HG03196 (cell line): ENCODE results near the gene ZSCAN18.
"Not testable (repeated sequence)": the region's sequence is repeated elsewhere in the genome, so short reads cannot be mapped to it uniquely, and the experiment has no call there.

ENCODE experiments used
- ATAC-seq: cut with Tn5 transposase; IDR thresholded peaks from one replicate; pipeline ENCODE4 v1.9.1; 2021; ENCODE audit not compliant: unreplicated experiment

Gene ZSCAN18, protein sequence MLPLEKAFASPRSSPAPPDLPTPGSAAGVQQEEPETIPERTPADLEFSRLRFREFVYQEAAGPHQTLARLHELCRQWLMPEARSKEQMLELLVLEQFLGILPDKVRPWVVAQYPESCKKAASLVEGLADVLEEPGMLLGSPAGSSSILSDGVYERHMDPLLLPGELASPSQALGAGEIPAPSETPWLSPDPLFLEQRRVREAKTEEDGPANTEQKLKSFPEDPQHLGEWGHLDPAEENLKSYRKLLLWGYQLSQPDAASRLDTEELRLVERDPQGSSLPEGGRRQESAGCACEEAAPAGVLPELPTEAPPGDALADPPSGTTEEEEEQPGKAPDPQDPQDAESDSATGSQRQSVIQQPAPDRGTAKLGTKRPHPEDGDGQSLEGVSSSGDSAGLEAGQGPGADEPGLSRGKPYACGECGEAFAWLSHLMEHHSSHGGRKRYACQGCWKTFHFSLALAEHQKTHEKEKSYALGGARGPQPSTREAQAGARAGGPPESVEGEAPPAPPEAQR

DNA sequence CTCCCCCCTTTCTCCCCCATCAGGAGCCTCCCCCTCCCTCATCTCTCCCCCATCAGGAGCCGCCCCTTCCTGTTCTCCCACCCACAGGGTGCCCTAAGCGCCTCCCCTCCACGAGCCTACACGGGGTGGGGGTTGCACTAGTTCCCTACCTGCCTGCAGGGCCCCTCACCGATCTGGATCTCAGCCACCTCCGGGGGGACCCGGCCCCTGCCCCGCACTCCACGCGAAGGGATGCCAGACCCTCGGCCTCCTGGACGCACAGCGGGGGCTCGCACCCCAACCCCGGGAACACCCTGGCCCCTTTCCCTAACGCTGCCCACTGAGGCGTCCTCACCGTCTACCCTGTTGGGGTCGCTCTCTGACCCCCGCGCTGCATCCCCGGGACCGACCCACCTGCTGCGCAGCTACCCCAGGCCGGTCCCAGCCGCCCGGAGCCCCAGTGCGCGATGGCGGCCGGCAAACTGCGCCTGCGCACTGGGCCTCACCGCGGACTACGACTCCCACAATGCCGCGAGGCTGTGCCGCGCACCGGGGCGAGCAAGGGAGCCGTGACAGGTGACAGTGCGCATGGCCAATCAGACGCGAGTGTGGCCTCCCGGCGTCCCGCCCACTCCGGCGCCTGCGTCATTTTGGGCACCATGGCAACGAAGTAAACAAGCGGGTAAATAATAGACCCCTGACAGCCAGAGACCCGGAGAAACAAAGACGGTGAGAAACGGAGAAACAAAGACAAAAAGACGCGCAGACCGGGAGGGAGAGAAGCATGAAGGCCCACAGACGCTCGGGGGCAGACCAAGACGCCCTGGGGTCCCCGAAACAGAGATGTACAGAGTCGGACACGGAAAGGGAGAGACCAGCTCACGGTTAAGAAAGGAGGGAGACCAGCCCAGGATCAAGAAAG lies at the start of gene ZSCAN18:
TSS of gene ZSCAN18 (minus strand) at position 451 of the 901 bp plus-strand sequence. CDS start 7,964 bp downstream, outside the sequence.
- ATAC-seq, result no peak

GRCh38 chr19:58147475-58147874 lies 49.4 kb upstream of the ZSCAN18 start:
- ATAC-seq, result not testable (repeated sequence)

GRCh38 chr19:58145849-58146248 lies 47.8 kb upstream of the ZSCAN18 start:
- no peak for ATAC-seq

DNA sequence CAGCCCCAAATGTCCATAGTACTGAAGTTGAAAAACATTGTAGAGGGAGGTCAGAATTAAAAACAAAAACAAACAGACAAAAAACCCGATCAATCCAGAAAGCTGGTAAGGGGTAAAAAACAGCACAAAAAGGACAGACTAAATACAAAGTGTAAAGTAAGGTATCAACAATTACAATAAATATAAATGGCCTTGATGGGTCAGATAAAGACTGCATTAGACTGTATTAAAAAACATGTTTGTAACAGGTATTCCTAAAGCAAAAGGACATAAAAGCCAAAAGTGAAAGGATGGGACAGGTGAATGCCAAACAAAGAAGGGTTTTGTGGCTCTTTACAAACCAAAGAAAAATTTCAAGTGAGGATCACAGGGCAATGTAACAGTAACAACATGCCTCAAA lies 36.2 kb upstream of the ZSCAN18 start:
- ATAC-seq, result no peak

- no peak for ATAC-seq
Observed at GRCh38 chr19:58129284-58129683, 31.3 kb upstream of the ZSCAN18 start.

DNA sequence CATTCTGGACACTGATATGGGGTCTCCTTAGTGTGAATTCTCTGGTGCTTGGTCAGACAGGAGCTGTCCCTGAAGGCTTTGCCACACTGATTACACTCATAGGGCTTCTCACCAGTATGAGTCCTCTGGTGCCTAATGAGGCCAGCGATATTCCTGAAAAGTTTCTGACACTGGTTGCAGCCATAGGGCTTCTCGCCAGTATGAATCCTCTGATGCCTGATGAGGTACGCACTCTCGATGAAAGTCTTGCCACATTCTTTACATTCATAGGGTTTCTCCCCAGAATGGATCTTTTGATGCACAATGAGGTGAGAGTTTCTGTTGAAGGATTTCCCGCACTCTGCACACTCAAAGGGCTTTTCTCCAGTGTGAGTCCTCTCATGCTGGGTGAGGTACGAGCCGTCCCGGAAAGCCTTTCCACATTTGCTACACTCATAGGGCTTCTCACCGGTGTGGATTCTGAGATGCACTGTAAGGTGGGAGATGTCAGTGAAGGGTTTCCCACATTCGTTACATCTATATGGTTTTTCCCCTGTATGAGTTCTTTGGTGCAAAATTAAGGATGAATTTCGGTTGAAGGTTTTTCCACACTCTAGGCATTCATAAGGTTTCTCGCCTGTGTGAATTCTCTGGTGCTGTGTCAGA lies 30.1 kb upstream of the ZSCAN18 start:
- no peak for ATAC-seq

- no peak for ATAC-seq
Observed at GRCh38 chr19:58123354-58123753, 25.3 kb upstream of the ZSCAN18 start.

GRCh38 chr19:58118979-58119733 lies 21.1 kb upstream of the ZSCAN18 start:
- ATAC-seq, result no peak

- no peak for ATAC-seq
Observed at GRCh38 chr19:58117841-58118575, 20.0 kb upstream of the ZSCAN18 start.

- no peak for ATAC-seq
Observed at GRCh38 chr19:58108546-58108817, 10.5 kb upstream of the ZSCAN18 start.

DNA sequence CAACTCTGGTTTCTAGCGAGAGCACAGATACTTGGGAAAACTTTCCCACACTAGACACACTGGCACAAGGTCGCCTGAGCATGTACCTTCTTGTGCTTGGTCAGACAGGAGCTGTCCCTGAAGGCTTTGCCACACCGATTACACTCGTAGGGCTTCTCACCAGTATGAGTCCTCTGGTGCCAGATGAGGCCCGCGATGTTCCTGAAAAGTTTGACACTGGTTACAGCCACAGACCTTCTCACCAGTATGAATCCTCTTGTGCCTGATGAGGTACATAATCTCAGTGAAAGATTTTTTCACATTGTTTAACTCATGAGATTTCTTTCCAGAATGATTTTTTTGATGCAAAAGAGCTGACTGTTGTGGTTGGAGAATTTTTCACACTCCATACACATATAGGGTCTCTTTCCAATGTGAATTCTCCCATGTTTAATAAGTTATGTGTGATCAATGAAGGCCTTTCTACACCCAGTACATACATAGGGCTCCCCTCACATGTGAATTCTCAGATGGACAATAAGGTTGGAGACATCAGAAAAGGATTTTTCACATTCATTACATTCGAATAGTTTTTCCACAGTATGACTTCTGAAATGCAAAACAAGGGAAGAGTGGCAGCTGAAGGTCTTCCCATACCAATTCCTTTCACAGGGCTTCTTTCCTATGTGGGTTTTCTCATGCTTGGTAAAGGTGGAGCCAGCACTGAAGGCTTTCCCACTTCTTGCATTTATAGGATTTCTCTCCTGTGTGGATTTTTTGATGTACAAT lies 9.9 kb upstream of the ZSCAN18 start:
- ATAC-seq, result no peak

DNA sequence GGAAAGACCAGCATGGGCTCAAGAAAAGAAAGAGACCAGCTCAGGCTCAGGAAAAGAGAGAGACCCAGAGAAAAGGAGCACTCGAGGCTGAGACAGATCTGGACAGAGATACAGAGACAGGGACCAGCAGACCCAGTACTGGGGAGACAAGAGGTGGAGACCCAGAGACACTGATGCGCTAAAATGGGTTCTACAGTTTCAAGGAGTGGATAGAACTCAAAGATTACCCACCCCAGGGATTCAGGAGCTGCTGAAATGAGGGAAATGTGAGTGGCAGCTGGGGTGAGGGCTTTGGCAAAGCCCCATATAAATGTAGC lies 609 bp upstream of the ZSCAN18 start:
- ATAC-seq, result no peak

DNA sequence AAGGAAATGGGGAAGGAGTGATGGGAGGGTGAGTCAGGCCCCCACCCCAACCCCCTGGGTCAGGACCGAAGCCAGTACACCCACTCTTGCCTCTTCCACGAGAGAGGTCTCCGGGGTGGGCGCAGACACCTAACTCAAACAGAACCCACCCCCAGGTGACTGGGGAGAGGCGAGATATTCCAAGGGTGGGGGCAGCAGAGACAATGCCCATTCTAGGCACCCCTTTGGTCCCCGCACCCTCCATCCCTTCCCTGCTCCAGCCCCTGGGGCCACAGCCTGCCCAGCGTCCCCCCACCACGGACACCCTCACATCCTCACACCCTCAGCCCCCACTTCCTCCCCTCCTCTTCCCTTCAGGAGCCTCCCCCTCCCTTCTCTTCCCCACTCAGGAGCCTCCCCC lies 682 bp downstream of the ZSCAN18 start:
- no peak for ATAC-seq

GRCh38 chr19:58096884-58097283 lies 1.1 kb downstream of the ZSCAN18 start:
- ATAC-seq, result no peak

DNA sequence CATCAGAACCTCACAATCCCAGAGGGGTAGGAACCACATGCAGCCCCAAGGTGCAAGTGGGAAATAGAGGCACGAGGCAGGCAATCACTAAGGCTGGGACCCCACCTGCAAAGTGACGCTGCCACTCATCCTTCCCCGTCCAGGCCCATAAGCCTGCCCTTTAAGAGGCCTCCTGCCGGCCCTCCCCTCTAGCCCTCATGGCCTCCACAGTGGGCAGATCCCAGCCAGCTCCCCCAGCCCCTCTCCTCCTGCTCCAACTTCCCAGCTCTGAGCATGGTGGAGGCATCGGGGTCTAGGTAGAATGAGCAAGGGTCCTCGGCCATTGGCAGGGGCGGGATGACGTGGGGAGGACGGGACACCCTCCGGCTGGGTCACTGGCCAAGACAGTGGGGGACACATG lies 2.7 kb downstream of the ZSCAN18 start:
- no peak for ATAC-seq

- ATAC-seq, result no peak
Observed at GRCh38 chr19:58093071-58093470, 5.0 kb downstream of the ZSCAN18 start.

DNA sequence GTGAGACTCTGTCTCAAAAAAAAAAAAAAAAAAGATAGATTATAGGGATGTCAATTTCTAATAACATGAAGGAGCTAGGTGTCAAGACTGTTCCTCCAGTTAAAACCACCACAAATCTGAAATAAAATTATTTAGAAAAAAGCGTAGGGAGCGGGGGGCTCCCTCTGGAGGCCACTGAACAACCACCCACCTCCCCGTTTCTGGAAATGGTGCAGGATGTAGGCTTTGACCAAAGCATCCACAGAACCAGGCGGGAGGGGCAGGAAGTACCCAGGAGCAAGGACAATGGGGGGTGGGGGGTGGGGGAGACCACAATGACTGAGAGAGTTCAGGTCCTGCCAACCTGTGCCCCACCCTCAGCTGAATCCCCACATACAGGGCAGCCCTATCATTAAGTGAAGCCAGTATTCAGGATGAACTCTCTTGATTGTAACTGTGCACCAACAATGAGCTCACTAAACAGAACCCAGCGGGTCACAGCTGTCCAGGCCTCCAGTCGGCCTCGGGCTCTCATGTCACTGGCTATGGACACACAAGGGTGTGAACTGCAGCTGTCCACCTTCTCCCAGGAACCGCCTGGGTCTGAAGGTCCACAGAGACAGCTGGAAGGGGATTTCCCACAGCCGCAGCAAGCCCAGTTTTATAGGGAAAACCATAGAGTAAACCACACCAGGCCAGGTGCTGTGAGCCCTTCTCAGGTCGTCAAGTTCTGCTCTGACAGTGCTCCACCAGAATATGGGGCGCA lies 6.6 kb downstream of the ZSCAN18 start:
- ATAC-seq, result no peak

DNA sequence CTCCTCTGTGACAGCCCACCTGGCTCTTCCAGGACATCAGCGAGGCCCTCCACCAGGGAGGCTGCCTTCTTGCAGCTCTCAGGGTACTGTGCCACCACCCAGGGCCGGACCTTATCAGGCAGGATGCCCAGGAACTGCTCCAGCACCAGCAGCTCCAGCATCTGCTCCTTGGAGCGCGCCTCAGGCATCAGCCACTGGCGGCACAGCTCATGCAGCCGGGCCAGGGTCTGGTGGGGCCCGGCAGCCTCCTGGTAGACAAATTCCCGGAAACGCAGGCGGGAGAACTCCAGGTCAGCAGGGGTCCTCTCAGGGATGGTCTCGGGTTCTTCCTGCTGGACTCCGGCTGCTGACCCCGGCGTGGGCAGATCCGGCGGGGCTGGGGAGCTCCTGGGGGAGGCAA lies 8.2 kb downstream of the ZSCAN18 start:
- ATAC-seq, result no peak

DNA sequence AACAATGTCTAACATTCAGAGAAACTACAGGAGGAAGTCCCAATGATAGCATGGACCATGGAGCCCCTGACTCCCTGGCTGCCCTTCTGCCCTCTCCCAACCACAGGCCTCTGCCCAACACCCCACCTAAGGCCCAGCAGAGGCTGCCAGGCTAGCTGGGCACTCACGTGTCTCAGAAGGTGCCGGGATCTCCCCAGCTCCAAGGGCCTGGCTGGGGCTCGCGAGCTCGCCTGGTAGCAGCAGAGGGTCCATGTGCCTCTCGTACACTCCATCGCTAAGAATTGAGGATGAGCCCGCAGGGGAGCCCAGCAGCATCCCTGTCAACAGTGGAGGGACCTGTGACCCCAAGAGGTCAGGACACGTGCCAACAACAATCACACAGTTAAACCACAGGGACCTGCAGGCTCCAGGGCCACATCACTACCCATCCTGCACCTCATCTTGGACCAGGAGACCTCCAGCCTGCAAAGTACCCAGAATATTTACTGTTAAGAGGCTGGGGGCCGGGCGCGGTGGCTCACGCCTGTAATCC lies 9.4 kb downstream of the ZSCAN18 start:
- no peak for ATAC-seq
